GM23248 (cell line): ENCODE data around the gene ABCB1.

Experiments
- EZH2 ChIP-seq: fragments of 200-600 bp; sonication (generic); IDR thresholded peaks from 2 replicates; pipeline ENCODE4 v1.6.1; 2018; ENCODE audit warnings: antibody characterized with exemption, mild to moderate bottlenecking; ENCODE audit not compliant: insufficient read depth, poor library complexity, severe bottlenecking
- EZH2phosphoT487 ChIP-seq: fragments of 200-600 bp; sonication (generic); IDR thresholded peaks from 2 replicates; pipeline ENCODE4 v1.6.1; 2018; ENCODE audit warnings: antibody characterized with exemption, moderate library complexity, mild to moderate bottlenecking, low read depth; ENCODE audit not compliant: insufficient read depth

- TF ChIP-seq EZH2phosphoT487 = no peak
- TF ChIP-seq EZH2 = no peak
These were observed 89.2 kb downstream of the ABCB1 start for GRCh38 chr7:87511510-87511909.
